IPS DF 4.7 (cell line): ENCODE data around the gene TMEM270.
"Not testable (repeated sequence)": the region's sequence is repeated elsewhere in the genome, so short reads cannot be mapped to it uniquely, and the experiment has no call there.

Experiments used
- DNase-seq: peaks from one replicate; pipeline ENCODE4 v3.0.0-alpha.2; 2013; ENCODE audit warnings: low spot score; ENCODE audit errors: extremely low read depth

Gene TMEM270

GRCh38 chr7:73831834-73832651 is 28.9 kb upstream of the TMEM270 start:
- no peak for DNase-seq

- DNase-seq = no peak
Measured at GRCh38 chr7:73832806-73833205, 28.2 kb upstream of the TMEM270 start.

DNA sequence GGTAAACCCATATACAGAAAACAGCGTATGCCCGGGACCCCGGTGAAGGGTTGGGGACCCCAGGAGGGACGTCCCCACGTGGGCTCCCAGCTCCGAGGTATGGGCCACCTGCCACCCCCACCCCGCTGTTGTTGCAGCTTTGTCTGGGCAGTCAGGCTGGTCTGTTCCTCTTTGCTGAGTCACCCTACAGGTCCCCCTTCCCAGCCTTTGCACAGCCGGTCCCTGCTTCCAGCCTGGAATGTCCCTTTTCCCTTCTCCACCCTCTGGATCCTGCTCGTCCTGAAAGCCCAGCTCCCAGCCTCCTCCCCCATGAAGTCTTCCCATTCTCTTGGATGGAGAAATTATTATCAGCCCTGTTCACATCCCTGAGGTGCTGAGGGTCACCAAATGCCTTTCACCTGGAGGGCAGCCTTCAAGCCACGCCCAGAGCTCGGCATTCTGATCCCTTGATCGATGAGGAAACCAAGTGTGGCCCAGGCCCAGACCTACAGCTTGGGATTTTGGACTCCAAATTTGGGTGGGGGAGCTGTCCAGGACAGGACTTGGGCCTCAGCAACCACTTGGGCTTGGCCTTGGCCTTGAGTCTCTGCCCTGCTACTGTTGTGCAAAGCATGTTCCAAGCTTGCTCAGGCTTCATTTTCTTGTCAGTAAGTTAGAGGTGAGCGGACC is 27.6 kb upstream of the TMEM270 start:
- no peak for DNase-seq

- DNase-seq = no peak
Measured at GRCh38 chr7:73834626-73835191, 26.2 kb upstream of the TMEM270 start.

- DNase-seq = not testable (repeated sequence)
Measured at GRCh38 chr7:73837167-73837566, 23.8 kb upstream of the TMEM270 start.

- no peak for DNase-seq
Measured at GRCh38 chr7:73838642-73839041, 22.3 kb upstream of the TMEM270 start.

DNA sequence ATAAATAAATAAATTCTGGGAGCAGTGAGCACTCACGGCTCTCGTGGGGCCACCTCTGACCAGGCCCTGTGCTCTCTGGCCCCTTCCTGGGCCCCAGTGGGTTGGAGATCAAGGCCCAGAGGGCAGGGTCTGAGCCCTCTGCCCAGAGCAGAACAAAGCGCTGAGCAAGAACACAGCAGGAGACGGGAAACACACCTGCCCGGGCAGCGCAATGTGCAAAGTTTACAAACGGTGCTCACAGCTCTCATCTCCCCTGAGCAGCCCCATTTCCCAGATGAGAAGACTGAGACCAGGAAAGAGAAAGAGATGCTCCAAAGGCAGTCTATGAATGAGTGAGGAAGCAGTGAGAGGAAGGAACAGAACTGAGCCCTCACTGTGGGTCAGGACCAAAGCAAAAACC is 21.7 kb upstream of the TMEM270 start:
- DNase-seq = no peak

- no peak for DNase-seq
Measured at GRCh38 chr7:73839743-73840714, 20.9 kb upstream of the TMEM270 start.

DNA sequence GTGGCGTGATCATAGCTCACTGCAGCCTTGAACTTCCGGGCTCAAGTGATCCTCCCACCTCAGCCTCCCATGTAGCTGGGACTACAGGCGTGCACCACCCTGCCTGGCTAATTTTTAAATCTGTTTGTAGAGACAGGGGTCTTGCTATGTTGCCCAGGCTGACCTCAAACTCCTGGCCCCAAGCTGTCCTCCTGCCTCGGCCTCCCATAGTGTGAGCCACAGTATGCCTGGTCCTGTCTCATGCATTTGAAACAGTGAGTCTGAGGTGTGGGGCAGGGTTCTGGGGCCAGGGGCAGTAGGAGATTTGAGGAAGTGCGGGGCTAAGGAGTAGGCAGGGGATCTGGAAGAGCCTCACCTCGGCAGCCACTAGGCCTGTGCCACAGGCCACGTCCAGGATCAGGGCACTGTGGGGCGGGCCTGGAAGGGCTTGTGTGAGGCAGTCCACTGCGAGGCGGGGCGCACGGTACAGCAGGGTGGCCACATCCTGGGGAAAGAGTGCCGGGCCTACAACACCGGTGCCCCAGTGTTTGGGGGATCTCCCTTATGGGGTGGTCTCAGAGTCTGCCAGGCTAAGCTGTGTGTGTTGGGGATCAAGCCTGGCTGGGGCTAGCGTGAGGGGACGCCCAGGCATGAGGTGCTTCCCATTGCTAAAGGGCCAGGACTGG is 20.1 kb upstream of the TMEM270 start:
- DNase-seq = no peak

DNA sequence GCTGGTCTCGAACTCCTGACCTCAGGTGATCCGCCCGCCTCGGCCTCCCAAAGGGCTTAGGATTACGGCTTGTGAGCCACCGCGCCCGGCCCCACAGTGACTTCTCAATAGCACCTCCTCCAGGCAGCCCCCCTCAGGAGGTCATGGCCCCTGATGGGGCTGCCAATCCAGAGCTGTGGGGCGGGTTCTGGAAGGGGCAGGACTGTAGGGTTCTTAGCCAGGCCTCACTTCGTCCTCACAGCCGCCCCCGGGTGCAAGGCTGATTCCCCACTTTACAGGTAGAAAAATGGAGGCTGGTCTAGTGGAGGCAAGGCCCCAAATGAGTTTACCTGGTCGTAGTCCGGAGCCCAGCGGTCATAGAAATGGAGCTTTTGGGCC is 19.3 kb upstream of the TMEM270 start:
- no peak for DNase-seq

DNA sequence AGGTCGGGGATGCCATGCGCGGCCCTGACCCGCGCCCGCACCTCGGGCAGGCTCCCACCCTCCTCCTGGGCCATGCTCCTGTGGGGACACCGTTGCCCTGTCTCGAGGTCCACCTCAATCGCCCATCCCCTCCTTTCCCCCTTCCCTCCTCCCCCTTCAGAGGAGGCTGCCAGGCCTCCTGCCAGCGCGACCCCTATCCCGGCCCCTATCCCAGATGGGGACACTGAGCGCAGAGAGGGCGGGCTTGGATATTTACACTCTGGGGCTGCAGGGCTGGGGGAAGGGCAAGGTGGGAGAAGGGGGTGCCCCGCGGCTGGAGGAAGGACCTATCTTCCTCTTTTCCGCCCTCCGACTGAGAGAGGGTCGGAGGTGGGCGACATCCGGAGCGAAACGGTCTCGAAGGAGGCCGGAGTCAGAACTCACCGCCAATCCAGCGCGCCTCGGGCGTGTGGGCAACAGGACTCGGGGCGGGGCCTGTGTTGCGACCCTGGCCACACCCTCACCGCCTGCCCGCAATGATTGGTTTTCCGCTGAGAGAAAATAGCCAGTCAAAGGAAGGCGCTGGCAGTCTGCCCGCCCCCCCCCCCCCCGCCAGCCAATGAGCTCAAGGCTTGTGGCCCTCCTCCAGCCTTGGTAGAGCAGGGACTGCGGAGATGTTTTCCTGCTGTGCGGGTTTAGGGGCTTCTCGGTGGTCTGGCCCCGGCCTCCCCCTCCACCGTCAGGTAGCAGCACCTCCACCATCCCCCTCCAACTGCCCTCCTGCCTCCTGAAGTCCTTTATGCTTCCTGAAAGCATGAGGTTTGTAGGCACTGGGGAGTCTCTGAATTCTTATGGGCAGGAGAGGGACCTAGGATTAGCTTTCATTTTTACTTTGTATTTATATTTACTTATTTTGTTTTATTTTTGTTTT is 18.6 kb upstream of the TMEM270 start, which contains the start of gene METTL27:
METTL27 (minus strand) TSS at position 450 of the 910 bp plus-strand sequence; CDS start at position 74, 376 bp downstream.
- no peak for DNase-seq

DNA sequence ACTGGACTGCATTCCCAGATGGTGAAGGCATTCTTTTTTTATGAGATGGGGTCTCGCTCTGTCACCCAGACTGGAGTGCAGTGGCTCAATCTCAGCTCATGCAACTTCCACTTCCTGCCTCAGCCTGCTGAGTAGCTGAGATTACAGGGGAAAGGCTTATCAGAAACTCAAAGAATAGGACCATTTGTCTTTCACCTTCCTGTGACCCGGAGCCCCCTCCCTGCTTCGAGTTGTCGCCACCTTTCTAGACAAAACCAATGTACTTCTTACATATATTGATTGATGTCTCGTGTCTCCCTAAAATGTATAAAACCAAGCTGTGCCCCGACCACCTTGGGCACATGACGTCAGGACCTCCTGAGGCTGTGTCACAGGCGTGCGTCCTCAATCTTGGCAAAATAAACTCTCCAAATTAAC is 16.8 kb upstream of the TMEM270 start:
- no peak for DNase-seq

- no peak for DNase-seq
Measured at GRCh38 chr7:73844848-73845460, 16.0 kb upstream of the TMEM270 start.

- DNase-seq = not testable (repeated sequence)
Measured at GRCh38 chr7:73845701-73846195, 15.2 kb upstream of the TMEM270 start.

GRCh38 chr7:73847941-73848723 is 12.8 kb upstream of the TMEM270 start:
- DNase-seq = no peak

- DNase-seq = no peak
Measured at GRCh38 chr7:73850781-73851207, 10.2 kb upstream of the TMEM270 start.

DNA sequence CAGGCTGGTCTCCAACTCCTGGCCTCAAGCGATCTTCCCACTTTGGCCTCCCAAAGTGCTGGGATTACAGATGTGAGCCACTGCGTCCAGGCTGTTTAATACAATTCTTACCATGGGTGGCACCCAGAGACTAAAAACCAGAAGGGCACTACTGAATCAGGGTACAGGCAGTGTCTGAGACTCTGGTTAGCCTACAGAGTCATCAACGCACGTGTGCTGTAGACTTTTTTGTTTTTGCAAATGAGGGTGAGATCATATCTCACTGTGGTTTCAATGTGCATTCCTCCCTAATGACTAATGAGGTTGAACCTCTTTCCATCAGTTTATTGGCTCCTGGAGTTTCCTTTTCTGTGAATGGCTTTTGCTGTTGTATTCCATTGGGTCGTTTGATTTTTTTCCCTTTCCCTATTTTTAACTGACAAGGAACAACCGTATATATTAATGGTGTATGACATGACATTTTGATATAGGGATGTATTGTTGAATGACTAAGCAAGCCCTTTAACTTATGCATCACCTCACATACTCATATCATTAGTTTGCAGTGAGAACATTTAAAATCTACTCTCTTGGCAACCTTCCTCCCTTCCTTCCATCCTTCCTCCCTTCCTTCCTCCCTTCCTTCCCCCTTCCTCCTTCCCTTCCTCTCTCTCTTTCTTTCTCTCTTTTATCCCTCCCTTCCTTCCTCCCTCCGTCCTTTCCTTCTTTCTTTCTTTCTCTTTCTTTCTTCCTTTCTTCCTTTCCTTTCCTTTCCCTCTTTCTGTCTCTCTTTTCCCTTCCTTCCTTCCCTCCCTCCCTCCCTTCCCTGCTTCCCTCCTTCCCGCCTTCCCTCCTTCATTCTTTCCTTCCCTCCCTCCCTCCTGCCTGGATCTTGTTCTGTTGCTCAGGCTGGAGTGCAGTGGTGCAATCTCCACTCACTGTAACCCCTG is 9.3 kb upstream of the TMEM270 start:
- no peak for DNase-seq
